GM21825 (cell line): ENCODE measurements around the gene RPS6KA2.
A peak's percentile ranks its signal among the peaks of the same experiment; 100 is the strongest.
"Not testable (repeated sequence)": the region's sequence is repeated elsewhere in the genome, so short reads cannot be mapped to it uniquely, and the experiment has no call there.

Experiments
- ATAC-seq: cut with Tn5 transposase; IDR thresholded peaks from one replicate; pipeline ENCODE4 v1.9.1; 2021; ENCODE audit warnings: mild to moderate bottlenecking, moderate library complexity; ENCODE audit not compliant: unreplicated experiment

RPS6KA2 gene

DNA sequence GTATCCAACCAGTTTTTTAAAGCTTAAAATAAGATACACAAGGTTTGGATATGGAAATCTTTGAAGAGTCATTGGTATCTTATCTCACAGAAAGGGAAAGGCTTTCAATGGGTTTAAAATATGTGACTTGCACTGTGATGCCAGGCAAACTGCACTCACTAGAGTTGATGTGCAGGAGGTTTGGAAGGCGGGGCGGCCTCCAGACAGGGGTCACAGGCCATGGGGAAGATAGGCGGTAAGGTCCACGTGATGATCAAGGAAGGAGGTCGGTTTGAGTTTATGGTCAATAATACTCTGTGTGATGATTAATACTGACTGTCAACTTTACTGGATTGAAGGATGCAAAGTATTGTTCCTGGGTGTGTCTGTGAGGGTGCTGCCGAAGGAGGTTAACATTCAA lies 31.1 kb downstream of the RPS6KA2 start:
- no peak for ATAC-seq

DNA sequence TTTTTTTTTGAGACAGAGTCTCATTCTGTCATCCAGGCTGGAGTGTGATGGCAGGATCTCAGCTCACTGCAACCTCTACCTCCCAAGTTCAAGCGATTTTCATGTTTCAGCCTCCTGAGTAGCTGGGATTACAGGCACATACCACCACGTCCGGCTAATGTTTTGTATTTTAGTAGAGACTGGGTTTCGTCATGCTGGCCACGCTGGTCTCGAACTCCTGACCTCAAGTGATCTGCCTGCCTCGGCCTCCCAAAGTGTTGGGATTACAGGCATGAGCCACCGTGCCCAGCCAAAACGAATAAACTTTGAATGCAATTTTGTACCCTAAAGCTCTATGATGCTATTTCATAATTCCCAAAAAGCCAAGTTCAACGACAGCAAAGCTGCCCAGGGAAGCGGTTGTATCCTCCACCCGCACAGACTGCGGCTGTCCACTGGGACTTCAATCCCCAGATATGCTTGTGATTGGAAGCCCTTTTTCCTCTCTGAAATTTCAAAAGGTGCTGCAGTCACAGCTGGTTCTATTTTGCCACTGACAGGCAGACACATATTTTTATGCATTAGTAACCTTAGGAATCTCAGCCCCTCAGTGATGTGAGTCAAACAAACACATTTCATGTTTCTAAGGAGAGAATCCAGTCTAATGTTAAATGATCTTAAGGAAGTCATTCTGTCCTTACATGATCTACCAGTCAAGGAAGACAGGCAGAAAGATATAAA lies 31.8 kb downstream of the RPS6KA2 start:
- ATAC-seq: no peak

DNA sequence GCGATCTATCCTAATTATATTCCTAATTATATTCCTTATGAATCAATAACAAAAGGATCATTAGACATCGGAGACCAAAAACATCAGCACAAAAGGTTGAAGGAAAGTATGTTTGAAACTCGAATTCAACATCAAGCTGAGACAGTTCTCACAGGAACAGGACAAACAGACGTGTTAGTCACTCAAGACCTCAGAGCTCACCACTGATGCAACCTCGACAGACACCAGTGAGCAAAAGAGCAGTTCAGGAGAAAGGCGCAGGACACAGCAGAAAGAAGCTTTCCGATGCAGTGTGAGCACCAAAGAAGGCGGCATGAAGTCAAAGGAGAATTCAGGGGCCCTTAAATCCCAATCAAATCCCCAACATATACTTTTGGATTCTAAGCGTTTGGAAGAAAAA lies 34.2 kb downstream of the RPS6KA2 start:
- ATAC-seq: no peak

DNA sequence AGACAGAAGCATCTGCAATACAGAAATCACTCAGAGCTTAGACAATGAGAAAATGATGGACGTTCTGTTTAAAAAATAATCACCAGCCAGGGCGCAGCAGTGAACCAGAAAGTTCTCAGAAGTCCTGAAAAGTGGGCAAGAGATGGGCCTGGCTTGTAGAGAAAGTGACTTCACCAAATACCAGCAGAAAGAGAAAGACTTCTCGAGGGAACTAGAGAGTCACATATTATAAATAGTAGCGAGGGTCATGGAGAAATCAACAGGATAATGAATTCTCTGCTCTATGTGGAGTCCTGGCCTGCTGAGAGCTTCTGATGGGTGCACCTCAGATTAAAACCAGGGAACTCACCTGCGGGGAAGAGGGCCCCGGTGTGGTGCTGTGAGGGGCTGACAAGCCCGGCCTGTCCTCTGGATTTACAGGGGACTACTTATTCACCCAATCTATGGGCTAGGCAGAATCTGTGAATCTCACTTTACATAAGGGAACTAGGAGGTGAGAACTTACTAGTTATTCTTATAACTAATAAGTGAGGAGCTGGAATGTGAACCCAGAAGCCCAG lies 35.0 kb downstream of the RPS6KA2 start:
- no peak for ATAC-seq

DNA sequence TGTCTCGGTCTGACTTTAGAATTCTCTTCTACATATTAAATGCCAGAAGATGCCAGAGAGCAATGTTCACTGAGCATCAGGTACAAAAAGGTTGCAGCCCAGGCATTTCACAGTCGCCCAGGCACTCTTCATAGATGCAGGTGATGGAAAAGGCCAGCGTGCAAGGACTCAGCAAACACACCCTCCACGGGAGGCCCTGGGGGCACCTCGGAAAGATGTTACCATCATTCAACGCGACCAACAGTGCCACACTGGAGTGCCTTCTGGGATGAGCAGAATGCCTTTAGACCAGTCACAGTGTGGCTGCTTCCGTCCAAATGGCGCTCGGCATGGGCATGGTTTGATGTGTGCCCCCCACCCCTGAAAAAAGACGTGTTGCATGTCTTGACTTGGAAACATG lies 36.0 kb downstream of the RPS6KA2 start:
- ATAC-seq: no peak

DNA sequence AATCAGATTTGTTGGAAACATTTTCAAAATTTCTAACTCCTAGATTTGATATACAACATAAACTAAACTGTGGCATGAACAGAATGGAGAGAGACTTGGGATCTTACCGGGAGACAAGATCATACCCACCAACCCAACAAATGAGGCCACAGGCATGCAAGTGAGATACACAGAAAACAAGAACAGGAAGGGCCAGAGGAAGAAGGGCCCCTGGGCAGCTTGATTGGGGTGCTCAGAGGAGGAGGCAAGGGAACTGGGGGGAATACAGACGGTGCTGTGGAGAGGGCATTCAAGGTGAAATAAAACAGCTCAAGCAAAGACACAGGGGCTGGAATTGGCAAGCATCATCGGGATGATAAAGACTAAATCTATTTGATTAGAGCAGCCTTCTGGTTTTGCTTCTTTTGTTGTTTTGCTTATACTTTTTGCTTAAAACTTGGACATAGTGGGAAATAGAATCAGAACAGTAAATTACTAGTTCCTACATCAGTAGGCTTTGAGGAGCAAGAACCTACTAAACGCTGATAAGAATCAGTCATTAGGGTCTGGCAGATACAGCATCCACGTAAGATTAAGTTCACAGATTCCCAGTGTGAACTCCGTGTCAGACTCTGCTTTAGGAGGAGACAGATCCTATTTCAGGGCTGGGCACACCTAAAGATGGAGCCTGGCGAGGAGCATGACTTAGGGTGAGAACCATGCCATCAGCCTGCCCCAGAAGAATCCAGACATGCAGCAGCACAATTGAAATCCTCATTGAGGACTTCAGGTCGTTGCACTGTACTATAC lies 37.1 kb downstream of the RPS6KA2 start:
- no peak for ATAC-seq

DNA sequence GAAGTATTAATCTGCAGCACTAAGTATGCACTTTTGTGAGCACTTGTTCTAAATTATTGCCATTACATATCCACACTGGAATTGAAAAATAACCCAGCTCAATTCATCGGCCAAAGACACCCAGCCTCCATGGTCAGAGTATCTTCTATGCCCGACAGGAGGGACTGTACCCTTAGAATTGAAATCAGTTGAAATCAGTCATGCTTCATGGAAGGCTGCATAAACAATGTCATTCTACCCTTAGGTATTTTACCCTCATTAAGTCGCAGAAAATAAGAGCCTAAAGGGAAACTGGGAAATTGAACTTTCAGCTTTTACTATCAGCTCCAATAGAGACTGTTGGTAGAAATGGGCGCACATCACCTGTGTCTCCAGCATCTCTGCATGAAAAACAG lies 37.7 kb downstream of the RPS6KA2 start:
- peak; percentile 30 for ATAC-seq

DNA sequence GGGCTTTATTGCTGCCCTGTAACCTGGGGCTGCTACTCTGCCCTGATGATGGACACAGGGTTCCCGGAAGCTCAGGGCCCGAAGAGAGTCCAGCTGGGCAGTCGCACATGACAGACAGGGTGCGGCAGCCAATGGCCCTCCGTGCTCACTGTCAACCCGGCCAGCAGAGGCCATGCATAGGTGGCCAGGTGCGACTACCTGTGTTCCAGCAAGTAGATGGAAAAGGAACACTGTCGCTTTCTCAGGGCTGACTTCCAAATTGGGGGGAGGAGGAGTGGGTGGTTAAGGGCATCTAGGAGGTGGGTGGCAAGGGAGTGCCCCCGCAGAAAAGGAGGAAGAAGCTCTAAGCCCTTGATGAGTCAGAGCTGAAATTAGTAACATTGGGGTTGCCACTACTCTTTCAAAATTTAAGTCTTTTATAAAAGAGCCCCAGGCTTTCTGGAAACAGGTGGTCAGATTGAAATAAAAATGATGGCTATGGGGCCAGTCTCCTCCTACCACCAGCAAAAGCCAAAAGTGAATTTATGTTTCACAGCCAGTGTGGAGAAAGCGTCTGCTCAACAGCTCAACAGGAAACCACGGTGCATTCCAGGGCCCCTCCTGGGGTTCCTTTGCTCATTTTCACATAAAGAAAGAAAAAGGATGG lies 38.2 kb downstream of the RPS6KA2 start:
- peak; percentile 25 for ATAC-seq

DNA sequence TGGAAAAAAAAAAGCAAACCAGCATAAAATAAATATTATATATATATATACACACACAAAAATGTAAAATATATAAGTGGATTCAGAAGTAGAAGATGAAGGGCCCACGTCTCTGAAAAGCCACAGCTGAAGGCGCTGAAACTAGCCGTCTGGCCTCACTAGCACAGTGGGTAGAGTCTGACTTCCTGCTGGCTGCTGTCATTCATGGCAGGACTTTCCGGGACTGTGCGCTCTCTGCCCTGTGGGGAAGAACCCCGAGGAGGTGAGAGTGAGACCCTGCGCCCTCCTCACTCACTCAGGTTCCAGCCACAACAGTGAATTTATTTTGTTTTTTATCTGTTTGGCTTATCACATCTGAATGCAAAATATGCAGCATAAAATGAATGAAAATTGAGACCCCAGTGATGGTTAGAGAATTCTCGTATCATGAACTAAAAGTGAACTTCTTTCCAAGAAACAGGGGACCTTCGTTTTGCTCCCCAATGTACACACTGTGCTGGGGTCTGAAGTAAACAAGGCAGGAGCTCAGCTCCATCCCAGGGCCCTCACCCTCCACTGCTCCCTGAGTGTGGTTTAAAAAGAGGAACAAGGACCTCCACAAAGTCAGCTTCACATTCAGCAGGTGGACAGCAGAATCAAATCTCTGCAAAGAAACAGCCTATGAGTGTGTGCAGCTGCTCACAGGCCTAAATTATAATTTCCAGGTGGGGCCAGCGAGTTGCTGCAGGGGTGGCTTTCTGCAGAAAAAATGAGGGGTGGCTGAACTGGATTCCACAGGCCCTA lies 39.2 kb downstream of the RPS6KA2 start:
- peak; percentile 76 for ATAC-seq

DNA sequence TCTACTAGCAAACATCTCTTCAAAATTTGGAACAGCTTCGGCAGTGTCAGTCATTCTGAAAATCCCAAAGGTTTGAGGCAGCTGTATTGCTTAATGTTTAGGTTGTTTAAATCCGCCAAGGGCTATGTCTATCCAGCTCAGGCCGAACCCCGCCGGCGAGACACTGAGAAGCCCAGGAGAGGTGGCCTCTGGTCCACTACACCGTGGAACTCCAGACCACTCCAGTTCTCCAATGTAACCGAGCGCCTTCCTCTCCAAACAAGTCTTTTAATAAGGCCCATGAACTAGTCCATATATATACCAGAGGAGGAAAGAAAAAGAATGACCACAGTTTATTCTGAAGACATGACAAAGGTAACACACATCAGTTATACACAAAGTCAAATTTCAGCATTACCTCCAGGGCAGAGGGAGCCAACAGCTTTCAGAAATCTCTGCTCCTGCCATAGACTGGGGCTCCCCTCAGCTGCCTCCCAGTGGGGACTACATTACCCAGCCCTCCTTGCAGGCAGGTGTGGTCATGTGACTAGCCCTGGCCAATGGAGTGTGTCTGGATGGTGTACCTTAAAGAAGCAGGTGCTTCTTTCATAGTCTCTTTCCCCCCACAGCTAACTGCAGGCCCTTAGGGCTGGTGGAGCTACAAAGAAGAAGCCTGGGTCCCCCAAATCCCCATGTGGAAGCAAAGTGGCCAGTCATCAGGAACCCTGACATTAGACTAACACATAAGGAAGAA lies 40.5 kb downstream of the RPS6KA2 start, which contains the start of gene RAMACL:
RAMACL (minus strand) TSS at position 255 of the 733 bp plus-strand sequence; CDS start at position 54, 201 bp downstream.
- ATAC-seq: peak; percentile 68

DNA sequence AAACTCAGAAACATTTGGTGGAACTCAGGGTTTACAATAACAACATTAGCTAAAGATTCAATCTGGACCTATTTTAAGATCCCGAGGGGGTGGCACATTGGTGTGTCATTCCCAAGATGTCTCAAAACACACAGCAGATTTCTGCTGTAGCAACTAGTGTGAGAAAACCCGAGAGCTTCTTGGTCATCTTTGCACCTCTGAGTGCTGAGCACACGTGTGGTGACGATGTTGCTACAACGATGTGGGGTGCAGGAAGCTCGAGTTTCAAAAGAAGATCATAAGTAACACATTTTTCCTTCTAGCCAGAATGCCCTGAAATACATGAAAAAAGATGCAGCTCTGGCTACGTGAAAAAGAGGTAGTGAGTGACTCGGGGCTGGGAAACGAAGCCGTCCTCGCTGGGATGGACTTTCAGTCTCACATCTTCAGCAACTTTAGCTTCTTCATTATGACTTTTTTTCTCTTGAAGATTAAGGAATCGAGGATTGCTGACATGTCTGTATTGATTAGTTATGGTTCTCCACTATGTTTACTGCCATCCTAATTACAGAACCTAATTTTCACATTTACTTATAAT lies 42.1 kb downstream of the RPS6KA2 start:
- no peak for ATAC-seq

DNA sequence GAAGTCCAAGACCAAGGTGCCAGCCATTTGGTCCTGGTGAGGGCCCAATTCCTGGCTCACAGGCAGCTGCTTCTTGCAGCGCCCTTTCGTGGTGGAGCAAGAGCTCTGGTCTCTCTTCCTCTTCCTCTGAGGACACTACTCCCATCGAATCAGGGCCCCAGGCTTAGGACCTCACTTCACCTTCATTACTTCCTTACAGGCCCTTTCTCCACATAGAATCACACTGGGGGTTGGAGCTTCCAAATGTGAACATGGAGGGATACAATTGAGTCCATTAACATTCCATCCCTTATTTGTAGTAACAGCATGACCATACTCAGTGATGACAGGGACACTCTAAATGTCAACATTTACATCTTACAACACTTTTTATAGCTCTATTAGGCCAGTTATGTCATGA lies 42.9 kb downstream of the RPS6KA2 start:
- ATAC-seq: no peak

DNA sequence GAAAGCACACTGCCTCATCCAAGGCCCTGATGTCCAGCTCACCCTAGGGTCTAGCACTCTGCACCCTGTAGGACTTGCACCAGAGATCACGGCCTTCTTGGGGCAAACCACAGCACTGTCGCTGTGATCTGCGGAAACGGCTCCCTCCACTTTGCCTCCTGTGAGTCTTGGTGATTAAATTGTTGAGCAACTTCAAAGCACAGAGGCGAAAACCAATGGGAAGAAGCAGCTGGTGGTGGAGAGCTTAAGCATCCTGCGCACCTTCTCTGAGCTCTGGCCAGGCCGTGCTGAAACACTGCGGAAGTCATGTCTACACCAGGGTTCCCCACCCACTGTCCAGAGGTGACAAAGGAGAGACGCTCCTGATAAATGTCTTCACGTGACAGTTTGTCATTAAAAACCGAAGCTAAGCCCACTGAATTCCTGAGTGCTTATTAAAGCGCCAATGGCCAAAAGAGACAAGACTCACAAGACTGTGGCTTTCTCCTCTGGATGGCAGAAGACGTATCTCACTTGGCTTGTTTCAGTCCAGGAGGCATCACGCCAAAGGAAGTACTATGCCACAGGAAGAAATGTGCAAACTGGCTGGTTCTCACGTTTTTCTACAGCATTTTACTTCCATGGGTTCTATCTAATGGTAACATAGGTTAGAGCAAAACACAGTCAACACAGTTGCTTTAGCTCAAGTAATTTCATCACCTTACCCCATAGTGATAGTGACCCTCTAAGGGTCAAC lies 43.7 kb downstream of the RPS6KA2 start:
- ATAC-seq: no peak

DNA sequence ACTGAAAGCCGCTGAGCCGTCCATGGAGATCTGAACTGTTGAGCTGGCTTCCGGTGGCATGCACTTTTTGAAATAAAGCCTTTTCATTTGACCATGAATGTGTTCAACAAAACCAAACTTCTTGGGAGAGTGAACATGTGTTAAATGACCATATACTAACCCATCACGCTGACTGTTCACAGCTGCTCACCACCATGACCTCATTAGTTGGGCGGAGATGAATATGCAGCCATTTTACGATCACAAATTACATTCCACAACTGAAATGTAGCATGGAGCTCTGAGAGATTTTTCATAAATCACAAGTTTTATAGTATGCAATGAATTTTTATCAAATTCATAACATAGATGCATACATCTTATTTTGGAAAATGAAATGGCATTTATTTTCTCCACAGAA lies 44.8 kb downstream of the RPS6KA2 start:
- ATAC-seq: no peak

DNA sequence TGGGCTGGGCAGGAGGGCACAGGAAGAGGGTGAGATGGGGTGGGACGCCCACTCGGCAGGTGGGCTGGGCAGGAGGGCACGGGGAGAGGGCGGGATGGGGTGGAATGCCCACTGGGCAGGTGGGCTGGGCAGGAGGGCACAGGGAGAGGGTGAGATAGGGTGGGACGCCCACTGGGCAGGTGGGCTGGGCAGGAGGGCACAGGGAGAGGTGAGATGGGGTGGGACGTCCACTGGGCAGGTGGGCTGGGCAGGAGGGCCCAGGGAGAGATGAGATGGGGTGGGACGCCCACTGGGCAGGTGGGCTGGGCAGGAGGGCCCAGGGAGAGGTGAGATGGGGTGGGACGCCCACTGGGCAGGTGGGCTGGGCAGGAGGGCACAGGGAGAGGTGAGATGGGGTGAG lies 45.2 kb downstream of the RPS6KA2 start:
- ATAC-seq: not testable (repeated sequence)

DNA sequence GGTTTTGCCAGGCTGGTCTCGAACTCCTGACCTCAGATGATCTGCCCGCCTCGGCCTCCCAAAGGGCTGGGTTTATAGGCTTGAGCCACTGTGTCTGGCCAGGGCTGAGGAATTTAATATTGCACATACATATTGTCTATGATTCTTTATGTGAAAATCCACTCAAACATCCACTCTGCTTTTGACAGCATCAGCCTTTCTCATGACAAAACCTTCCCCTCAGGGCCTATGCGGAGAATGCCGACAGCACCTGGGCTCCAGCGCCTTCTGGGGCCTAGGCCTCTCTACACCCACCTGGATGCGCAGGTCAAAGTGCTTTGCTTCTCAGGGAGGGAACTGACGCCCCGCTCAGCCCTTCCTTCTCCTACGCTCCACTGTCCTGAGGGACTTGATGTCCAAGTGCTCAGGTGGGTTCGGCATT lies 46.0 kb downstream of the RPS6KA2 start:
- ATAC-seq: no peak

DNA sequence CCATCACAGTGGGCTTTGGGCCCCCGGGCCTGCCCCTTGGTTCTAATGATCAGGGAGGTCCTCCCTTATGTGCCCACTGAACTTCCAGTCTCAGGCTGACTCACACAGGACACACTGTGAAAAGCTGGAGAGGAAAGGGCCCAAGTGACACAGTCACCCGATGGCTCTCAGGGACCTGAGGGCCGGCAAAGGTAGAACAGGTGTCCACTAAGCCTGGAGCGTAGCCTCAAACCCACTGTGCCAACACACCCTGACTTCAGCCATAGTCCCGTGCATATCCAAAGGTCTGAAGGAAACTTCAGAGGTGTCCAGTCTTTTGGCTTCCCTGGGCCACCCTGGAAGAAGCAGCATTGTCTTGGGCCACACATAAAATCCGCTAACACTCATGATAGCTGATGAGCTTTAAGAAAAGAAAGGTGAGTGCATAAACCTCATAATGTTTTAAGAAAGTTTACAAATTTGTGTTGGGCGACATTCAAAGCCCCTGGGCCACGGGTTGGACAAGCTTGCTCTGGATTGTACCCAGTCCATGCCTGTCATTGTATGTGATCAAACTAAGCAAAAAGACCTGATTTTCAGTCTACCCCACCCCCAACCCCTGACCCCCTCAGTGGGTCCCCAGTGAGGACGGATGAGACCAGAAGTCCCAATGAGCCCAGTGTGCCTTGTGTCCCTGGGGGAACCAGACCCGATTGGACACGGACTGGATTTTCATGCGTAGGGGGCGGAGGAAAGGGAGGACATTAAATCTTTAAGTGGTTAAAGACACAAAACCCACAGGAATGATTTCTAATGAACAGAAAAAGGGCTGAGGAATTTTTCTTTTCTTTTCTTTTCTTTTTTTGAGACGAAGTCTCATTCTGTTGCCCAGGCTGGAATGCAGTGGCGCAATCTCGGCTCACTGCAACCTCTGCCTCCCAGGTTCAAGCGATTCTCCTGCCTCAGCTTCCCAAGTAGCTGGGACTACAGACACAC lies 46.7 kb downstream of the RPS6KA2 start:
- ATAC-seq: no peak
